Activated T-helper 1 cell treated with anti-CD3 and anti-CD28 coated beads, Interleukin-12 subunit alpha, Interleukin-12 subunit beta, Interleukin-2, Interleukin-4 antibody, amounts not matched to agents 30 ng/mL and 10 ng/mL and 1 ng/mL, durations not matched to agents 14 hours and 24 hours and 36 hours (primary cell): ENCODE data around the gene TUBB2B. TPM values are rescaled to one million over a fixed set of nuclear protein-coding genes. Genes with fewer than 3 reads are reported as not detected.

Experiments
- DNase-seq: peaks from one replicate; pipeline ENCODE4 v3.0.0; 2021; ENCODE audit warnings: low spot score
- H3K27ac Mint-ChIP-seq: one replicate; pipeline ENCODE4 v1.8.0; 2021; ENCODE audit warnings: mild to moderate bottlenecking, mixed read lengths
- H3K27me3 Mint-ChIP-seq: one replicate; pipeline ENCODE4 v1.8.0; 2022; ENCODE audit warnings: mild to moderate bottlenecking, moderate library complexity, mixed read lengths; ENCODE audit not compliant: insufficient read depth
- H3K36me3 Mint-ChIP-seq: one replicate; pipeline ENCODE4 v1.8.0; 2021; ENCODE audit warnings: low read depth, mixed read lengths
- H3K4me1 Mint-ChIP-seq: one replicate; pipeline ENCODE4 v1.8.0; 2021; ENCODE audit warnings: low read depth, mixed read lengths
- H3K4me3 Mint-ChIP-seq: one replicate; pipeline ENCODE4 v1.8.0; 2021; ENCODE audit warnings: mild to moderate bottlenecking, moderate library complexity, mixed read lengths
- H3K9me3 Mint-ChIP-seq: one replicate; pipeline ENCODE4 v1.8.0; 2021; ENCODE audit warnings: mixed read lengths
- intact Hi-C: fragments of 100-400 bp; cut with micrococcal nuclease; formaldehyde crosslinking; loops from one replicate; pipeline ENCODE4 v1.15.1; 2024
- total RNA-seq: library from RNA; stranded (reverse); gene quantifications from 2 replicates; pipeline ENCODE4 v1.2.3, GENCODE V29; 2022

TUBB2B gene
- total RNA-seq, result 0.20 and 0.57 TPM in 2 replicates

DNA sequence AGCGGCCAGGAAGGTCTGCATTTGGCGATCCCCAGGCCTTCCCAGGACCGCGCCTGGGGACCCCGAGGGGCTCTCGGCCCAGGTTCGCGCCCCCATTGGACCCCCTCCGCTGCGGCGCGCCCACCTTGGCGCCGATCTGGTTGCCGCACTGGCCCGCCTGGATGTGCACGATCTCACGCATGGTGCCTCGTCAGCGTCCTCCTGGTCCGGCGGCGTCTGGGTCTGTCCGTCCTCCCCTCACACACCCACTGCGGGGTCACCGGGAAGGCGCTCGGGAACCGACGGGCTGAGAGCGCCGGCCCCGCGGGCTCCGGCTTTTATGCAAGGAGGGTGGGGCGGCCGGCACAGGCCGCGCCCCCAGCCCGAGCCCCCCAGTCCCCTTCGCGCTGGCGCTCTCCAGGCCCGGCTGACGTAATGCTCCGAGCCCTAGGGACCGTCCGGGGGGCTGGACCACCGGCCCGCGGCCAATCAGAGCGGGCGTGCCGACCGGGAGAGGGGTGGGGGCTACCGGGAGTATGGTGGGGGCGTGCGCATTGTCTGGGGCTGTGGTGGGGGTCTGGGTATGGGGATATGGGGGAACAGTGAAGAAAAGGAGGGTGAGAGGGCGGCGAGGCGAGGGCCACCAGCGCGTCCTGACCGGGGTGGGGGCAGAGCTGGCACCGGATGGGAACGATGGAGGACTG lies at the start of gene TUBB2B:
Gene TUBB2B, minus strand, starts transcription at position 291 of the 683 bp plus-strand sequence. Its CDS starts 110 bp downstream, at position 181.
- no peak for DNase-seq
- H3K9me3 Mint-ChIP-seq, result no peaks in the 10 kb centered on the region
- peak within 1 kb of the TSS; percentile 71 for H3K4me3 Mint-ChIP-seq
- peaks cover 46% of the 10 kb centered on the region for H3K4me1 Mint-ChIP-seq
- H3K27me3 Mint-ChIP-seq, result peaks cover 75% of the 10 kb centered on the region
- H3K36me3 Mint-ChIP-seq, result no peaks in the 10 kb centered on the region
- no peak within 1 kb of the TSS for H3K27ac Mint-ChIP-seq
- intact Hi-C loops, result loop anchor here (2.0 to 5.0 kb wide), 4 partner anchors 19 to 1850 kb away; no protein-coding TSS in a partner anchor

DNA sequence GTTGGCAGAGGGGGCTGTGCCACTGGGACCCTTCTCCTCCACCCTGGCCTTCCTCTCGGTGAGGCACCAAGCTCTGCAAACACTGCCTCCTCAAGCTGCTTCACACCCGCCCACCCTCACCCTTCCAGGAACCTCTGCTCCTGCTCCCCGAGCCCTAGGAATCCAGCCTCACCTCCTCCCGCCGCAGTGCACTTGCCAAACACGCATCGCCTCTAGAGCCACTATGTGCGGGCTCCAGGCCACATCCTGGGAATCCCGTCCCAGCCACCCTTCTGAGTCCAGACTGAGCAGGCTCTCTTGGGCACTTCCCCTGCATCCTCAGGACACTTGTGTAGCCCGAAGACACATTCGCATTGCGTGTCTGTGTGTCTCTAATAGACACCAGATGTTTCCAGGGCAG lies 49.8 kb upstream of the TUBB2B start:
- Mint-ChIP-seq H3K27ac (peak overlapping the region; percentile 26), H3K36me3 (peaks cover 1% of the 10 kb centered on the region), H3K4me1 (no peaks in the 10 kb centered on the region), H3K27me3 (no peaks in the 10 kb centered on the region), H3K9me3 (no peaks in the 10 kb centered on the region), H3K4me3 (no peak overlapping the region)
- DNase-seq, result no peak
- intact Hi-C loops, result loop anchor here (5.0 kb wide), 1 partner anchor 135 kb away; no protein-coding TSS in a partner anchor

DNA sequence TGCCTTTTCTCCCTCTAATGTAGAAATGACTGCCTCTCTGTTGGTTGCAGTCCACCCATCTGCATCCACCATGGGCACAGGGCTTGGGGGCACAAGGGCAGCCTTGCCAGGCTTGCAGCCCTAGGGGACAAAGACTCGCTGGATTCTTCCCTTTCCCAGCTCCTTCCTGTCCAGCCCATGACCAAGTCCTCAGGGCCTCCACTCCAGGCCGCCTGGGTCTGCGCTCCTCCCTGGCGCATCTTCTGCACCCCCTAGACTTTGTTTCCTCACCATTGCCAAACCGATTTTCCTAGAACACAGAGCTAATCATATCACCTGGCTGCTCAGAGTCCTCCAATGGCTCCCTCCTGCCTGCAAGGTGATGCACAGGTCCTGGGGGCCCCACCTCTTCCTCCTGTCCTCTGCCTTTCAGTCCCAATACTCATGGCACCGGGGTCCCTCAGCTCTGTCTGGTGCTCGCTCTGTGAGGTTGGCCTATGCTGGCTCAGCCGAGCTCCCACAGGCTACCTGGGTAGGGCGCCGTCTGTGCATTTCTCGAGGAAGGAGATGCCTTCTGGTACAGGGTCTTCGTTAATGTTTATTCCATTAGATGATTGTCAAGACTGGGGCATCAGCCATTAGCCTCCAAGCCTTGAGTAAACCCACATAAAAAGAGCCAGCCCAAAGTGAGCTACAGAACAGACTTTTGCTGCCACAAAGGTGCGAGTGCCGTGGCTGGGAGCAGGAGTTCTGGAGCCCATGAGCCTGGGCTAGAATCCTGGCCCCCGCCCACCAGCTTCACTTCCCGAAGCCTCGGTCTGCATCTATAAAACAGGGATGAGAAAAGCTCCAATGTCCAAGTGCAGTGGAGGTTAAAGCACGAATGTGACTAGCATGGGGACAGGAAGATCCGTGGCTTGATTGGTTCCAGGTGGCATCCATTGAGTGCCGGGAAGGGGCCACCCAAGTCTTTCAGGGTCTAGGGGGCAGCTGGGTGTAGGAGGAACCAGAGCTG lies 49.0 kb upstream of the TUBB2B start:
- DNase-seq, result no peak
- intact Hi-C loops, result loop anchor here (5.0 kb wide), 1 partner anchor 136 kb away; no protein-coding TSS in a partner anchor
- no peaks in the 10 kb centered on the region for H3K9me3 Mint-ChIP-seq
- no peaks in the 10 kb centered on the region for H3K4me1 Mint-ChIP-seq
- no peak overlapping the region for H3K27ac Mint-ChIP-seq
- H3K36me3 Mint-ChIP-seq, result peaks cover 5% of the 10 kb centered on the region
- no peaks in the 10 kb centered on the region for H3K27me3 Mint-ChIP-seq
- no peak overlapping the region for H3K4me3 Mint-ChIP-seq

DNA sequence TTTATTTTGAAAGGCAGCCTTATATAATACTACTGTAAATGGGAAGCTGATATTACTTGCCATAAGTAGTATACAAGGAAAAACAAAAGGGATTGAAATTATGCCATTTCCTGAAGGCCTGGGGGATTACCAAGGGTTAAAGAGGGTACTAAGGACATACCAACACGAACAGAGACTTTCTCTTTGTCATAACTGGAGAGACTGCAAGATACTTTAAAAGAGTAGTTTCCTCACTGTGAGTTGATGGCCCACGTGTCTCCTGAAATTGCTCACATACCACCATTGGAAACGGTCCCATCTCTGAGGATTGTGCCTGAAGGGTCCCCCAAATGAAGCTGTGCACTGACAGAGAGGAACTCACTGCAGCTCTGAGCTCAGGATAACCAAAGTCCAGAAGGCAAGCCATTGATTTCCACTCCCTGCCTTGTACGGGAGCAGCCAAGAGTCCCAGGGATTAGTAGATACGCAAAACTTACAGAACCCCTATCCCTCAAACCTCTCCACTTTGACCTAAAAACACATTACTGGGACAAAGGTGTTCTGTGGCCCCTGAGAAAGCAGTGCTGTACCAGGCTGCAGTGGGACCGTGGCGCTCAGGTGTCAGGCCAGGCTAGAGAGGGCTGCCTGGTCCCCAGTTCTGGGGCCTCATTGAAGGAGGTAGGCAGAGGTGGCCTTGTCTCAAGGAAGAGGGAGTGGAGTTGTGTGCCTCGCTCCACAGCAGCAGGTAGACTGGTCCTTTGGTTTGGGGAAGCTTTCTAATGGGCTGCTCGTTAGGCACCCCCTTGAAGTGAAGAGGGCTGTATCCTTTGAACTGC lies 46.5 kb upstream of the TUBB2B start:
- intact Hi-C loops, result no loop called here

DNA sequence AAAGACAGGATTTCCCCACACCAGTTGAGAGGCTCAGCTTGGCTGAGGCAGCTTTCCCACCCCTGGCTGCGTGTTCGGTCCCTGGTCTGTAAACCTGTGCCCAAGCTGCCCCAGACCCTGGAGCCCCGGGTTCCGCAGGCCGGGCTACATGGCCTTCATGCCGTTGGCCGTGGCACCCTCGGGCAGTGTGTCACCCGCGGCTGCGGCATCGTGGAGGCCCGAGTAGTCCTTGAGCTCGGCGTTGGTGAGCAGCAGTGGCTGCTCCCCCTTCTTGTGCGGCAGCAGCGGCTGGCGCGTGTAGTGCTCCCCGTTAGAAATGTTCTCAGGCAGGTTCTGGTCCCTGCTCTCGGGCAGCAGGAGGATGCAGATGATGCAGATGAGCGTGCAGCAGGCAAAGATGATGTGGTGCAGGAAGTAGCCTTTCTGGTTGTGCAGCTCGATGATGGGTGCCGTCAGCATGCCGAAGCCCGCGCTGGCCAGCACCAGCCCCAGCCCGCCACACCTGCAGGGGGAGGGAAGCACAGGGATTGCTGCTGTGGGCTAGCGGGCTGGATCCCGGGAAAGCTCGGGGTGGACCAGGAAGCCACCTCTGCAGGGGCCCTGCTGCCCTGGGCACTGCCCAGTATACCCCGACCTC lies 45.6 kb upstream of the TUBB2B start:
- peaks cover 20% of the 10 kb centered on the region for H3K36me3 Mint-ChIP-seq
- no peaks in the 10 kb centered on the region for H3K9me3 Mint-ChIP-seq
- intact Hi-C loops, result no loop called here
- DNase-seq, result no peak
- no peak overlapping the region for H3K27ac Mint-ChIP-seq
- no peak overlapping the region for H3K4me3 Mint-ChIP-seq
- H3K27me3 Mint-ChIP-seq, result no peaks in the 10 kb centered on the region
- H3K4me1 Mint-ChIP-seq, result peaks cover under 1% of the 10 kb centered on the region

More for the DNA sequence above, 46.5 kb upstream of the TUBB2B start:
- Mint-ChIP-seq H3K36me3 (peaks cover 14% of the 10 kb centered on the region), H3K9me3 (no peaks in the 10 kb centered on the region), H3K27me3 (no peaks in the 10 kb centered on the region), H3K4me1 (no peaks in the 10 kb centered on the region), H3K27ac (no peak overlapping the region), H3K4me3 (no peak overlapping the region)
- DNase-seq, result no peak

DNA sequence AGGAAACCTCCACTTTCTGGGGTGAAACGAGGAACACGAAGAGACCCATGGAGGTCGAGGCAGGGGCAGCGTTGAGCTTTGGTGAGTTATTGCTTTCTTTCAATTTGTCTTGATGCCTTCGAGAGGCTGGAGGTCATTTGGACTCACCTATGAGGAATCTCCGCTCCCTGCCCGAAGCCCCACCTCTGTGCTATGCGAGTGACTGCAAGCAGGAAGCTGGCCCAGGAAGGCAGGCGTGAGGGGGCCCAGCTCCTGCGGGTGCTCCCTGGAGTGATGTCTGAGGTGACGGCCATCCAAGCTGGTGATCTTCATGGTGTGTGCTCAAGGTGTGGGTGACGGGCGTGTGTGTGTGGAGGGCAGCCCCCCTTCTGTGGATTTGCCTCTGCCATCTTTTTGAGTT lies 44.3 kb upstream of the TUBB2B start:
- Mint-ChIP-seq H3K27me3 (no peaks in the 10 kb centered on the region), H3K4me3 (no peak overlapping the region), H3K36me3 (peaks cover 26% of the 10 kb centered on the region), H3K27ac (no peak overlapping the region), H3K4me1 (peaks cover 7% of the 10 kb centered on the region), H3K9me3 (no peaks in the 10 kb centered on the region)
- no peak for DNase-seq
- intact Hi-C loops, result no loop called here

DNA sequence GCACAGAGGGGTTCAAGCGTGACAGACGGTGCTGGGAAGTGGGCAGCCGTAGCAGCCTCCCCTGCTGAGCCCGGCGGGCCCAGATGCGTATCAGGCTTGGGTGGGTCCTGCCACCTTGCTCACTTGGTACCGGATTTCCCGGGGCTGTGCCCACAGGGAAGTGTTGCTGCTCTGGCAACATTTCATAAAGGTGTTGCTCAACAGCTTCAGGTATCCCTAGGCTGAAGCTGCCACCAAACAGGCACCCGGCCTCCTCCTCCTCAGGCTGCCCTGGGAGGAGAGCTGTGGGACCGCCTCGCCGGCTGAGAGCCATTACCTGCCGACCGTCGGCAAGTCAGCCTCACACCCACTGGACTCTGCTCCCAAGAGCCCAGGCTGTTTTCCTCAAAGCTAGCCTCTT lies 42.8 kb upstream of the TUBB2B start:
- Mint-ChIP-seq H3K27me3 (no peaks in the 10 kb centered on the region), H3K4me1 (peaks cover 7% of the 10 kb centered on the region), H3K9me3 (no peaks in the 10 kb centered on the region), H3K36me3 (peaks cover 30% of the 10 kb centered on the region), H3K4me3 (no peak overlapping the region), H3K27ac (no peak overlapping the region)
- no peak for DNase-seq
- intact Hi-C loops, result no loop called here

DNA sequence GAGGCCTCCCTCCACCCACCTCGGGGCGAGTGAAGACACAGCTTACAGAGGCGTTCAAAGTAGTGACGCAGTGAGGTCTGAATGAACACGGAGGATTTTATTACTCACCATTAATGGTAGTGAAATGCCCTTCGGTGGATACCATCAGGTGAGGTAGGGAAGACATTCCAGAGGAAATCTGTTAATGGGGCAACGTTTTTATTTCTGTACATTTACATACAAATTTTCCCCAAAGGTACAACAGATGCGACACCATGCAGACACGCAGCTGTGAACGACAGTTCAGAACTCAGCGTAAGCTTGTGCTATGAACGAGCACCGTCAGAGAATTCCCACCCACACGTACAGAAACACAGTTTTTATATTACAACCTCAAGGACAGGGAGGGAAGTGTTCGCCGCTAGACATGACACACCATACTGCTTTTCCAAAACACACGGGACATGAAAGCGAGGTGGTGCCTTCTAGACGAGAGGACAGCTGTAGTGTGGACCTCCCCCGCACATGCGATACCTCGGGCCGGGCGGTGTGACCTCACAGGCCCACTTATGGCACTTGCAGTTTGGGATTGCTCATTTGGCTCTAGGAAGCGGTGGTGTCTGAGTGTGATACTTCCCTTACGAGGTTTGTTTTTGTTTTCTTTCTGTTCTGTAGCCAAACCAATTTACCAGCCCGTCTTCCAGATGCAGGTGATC lies 42.0 kb upstream of the TUBB2B start:
- DNase-seq, result no peak
- peaks cover 7% of the 10 kb centered on the region for H3K4me1 Mint-ChIP-seq
- intact Hi-C loops, result no loop called here
- no peak overlapping the region for H3K27ac Mint-ChIP-seq
- H3K4me3 Mint-ChIP-seq, result no peak overlapping the region
- no peaks in the 10 kb centered on the region for H3K27me3 Mint-ChIP-seq
- peaks cover 30% of the 10 kb centered on the region for H3K36me3 Mint-ChIP-seq
- H3K9me3 Mint-ChIP-seq, result no peaks in the 10 kb centered on the region

DNA sequence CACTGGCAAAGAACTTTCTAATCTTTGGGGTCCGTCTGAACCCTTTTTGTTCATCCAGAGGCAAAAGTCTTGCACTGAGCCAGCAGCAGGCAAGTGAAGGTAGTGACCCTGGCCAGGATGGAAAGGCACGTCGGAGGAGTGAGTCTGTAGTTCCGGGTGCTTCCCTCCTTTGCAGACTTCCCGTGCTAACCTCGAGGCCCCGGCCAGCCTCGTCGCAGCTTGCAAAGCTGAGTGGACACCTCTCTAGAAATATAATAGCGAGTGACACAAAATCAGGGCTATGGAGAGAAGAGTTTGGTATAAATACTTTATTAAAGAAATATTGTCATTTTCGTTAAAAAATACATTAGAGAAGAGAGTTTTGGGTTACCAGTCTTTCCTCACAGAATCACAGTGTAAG lies 41.2 kb upstream of the TUBB2B start:
- Mint-ChIP-seq H3K4me1 (peaks cover 7% of the 10 kb centered on the region), H3K27me3 (no peaks in the 10 kb centered on the region), H3K9me3 (no peaks in the 10 kb centered on the region), H3K36me3 (peaks cover 30% of the 10 kb centered on the region), H3K4me3 (no peak overlapping the region), H3K27ac (no peak overlapping the region)
- intact Hi-C loops, result no loop called here
- DNase-seq, result no peak

DNA sequence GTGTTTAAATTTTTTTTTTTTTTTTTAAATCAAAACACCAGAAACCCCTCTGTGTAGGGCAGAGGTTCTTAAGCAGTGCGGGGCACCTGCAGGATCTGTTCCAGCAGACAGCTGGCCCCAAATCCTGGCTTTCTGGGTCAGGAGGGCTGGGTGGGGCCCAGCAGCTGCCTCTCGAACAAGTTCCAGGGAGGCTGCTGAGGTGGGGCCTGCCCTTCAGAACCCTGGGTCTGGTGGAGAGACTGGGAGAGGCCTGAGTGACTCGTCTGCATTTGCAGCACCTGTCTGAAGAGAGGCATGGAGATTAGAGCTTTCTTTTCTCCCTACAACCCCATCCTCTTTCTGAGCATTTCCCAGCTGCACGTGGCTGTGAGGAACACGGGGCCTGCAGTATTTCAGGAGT lies 39.7 kb upstream of the TUBB2B start:
- no peak overlapping the region for H3K27ac Mint-ChIP-seq
- H3K36me3 Mint-ChIP-seq, result peaks cover 35% of the 10 kb centered on the region
- no peak overlapping the region for H3K4me3 Mint-ChIP-seq
- H3K27me3 Mint-ChIP-seq, result no peaks in the 10 kb centered on the region
- H3K4me1 Mint-ChIP-seq, result peaks cover 20% of the 10 kb centered on the region
- no peak for DNase-seq
- intact Hi-C loops, result no loop called here
- no peaks in the 10 kb centered on the region for H3K9me3 Mint-ChIP-seq

DNA sequence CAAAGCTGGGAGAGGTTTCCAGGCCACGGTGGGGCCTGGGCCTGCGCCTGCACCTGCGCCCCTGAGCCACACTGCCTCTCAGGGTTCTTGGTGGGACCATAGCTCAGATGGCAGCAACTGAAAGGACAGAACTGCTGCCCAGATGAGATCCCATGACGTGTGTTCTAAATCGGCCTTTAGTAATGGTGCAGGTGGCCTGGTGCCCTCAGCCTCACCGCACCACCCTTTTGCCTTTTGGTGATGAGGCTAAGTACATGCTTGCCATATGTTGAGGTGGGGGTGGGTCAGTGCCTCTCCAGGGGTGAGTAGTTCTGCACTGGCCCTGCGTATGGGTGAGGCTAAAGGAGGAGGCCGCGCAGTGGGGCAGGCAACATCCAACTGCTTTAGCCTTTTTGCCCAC lies 38.7 kb upstream of the TUBB2B start:
- H3K36me3 Mint-ChIP-seq, result peaks cover 33% of the 10 kb centered on the region
- H3K4me3 Mint-ChIP-seq, result no peak overlapping the region
- no peaks in the 10 kb centered on the region for H3K9me3 Mint-ChIP-seq
- H3K27ac Mint-ChIP-seq, result no peak overlapping the region
- intact Hi-C loops, result no loop called here
- no peak for DNase-seq
- no peaks in the 10 kb centered on the region for H3K27me3 Mint-ChIP-seq
- peaks cover 28% of the 10 kb centered on the region for H3K4me1 Mint-ChIP-seq

DNA sequence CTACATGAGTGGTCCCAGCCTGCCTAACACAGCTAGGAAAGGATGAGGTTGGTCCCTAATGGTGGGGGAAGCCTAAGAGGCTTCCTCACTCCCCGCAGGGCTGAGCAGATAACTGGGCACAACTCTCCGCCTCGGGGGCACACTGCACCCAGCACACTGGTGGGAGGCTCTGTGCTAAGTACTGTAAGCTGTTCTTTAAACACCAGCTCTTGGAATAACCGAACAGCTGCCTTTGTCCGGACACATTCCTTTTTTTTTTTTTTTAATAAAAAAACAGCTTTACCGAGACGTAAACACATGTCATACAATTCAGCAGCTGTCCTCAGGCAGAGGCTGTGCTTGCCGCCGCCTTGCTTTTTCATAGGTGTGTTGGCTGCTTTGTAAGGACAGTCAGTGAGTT lies 38.2 kb upstream of the TUBB2B start:
- no peak for DNase-seq
- Mint-ChIP-seq H3K36me3 (peaks cover 35% of the 10 kb centered on the region), H3K4me1 (peaks cover 33% of the 10 kb centered on the region), H3K4me3 (no peak overlapping the region), H3K27ac (no peak overlapping the region), H3K9me3 (no peaks in the 10 kb centered on the region), H3K27me3 (no peaks in the 10 kb centered on the region)
- intact Hi-C loops, result no loop called here
